HG02571 (cell line): ENCODE data around the gene LILRA1.
"Not testable (repeated sequence)": the region's sequence is repeated elsewhere in the genome, so short reads cannot be mapped to it uniquely, and the experiment has no call there.

ENCODE experiments used
- ATAC-seq: cut with Tn5 transposase; IDR thresholded peaks from one replicate; pipeline ENCODE4 v1.9.1; 2021; ENCODE audit warnings: mild to moderate bottlenecking, moderate library complexity; ENCODE audit not compliant: unreplicated experiment

Gene LILRA1

GRCh38 chr19:54624234-54624633, 30.8 kb downstream of the LILRA1 start:
- not testable (repeated sequence) for ATAC-seq

- ATAC-seq, result not testable (repeated sequence)
These were observed 31.7 kb downstream of the LILRA1 start for GRCh38 chr19:54624934-54625730.

GRCh38 chr19:54626757-54627156, 33.3 kb downstream of the LILRA1 start:
- ATAC-seq, result no peak

GRCh38 chr19:54627912-54628311, 34.5 kb downstream of the LILRA1 start:
- not testable (repeated sequence) for ATAC-seq

DNA sequence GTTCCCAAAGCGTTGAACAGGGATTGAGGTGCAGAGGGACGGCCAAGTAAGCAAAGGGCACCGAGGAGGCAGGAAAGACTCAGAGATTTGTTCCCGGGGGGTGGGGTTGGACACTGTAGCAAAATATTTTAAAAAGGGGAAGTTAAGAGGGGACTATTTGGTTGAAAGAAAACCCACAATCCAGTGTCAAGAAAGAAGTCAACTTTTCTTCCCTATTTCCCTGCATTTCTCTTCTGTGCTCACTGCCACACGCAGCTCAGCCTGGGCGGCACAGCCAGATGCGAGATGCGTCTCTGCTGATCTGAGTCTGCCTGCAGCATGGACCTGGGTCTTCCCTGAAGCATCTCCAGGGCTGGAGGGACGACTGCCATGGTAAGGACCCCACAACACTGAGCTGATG, 36.8 kb downstream of the LILRA1 start, which contains the start of gene LILRB1:
Gene LILRB1, plus strand, starts transcription at position 223 of the 400 bp plus-strand sequence. CDS start 590 bp downstream, outside the sequence.
- not testable (repeated sequence) for ATAC-seq

DNA sequence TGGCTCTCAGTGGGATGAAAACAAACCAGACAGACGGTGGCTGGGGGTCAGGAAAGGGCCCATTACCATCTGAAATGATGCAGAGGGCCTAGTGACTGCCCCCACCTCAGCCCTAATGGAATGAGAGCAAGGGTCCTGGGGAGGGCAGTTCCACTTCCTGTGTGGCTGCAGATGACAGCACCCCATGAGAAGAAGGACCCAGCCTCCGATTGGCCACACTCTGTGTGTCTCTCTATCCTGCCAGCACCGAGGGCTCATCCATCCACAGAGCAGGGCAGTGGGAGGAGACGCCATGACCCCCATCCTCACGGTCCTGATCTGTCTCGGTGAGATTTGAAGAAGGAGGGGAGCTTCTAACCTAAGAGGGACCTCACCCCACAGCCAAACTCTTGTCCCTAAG, 37.4 kb downstream of the LILRA1 start:
- ATAC-seq, result no peak

DNA sequence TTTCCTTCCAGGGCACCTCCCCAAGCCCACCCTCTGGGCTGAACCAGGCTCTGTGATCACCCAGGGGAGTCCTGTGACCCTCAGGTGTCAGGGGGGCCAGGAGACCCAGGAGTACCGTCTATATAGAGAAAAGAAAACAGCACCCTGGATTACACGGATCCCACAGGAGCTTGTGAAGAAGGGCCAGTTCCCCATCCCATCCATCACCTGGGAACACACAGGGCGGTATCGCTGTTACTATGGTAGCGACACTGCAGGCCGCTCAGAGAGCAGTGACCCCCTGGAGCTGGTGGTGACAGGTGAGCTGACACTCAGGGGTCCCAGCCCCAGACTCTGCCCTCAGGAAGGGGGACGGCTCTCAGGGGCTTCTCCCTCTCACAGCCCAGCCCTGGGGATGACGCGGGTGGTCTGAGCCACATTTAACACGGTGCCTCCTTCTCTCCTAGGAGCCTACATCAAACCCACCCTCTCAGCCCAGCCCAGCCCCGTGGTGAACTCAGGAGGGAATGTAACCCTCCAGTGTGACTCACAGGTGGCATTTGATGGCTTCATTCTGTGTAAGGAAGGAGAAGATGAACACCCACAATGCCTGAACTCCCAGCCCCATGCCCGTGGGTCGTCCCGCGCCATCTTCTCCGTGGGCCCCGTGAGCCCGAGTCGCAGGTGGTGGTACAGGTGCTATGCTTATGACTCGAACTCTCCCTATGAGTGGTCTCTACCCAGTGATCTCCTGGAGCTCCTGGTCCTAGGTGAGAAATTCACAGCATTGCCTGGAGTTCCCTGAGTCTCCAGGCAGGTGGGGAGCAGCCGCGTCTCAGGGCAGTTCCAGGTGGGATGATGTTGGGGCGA, 38.3 kb downstream of the LILRA1 start:
- ATAC-seq, result not testable (repeated sequence)

DNA sequence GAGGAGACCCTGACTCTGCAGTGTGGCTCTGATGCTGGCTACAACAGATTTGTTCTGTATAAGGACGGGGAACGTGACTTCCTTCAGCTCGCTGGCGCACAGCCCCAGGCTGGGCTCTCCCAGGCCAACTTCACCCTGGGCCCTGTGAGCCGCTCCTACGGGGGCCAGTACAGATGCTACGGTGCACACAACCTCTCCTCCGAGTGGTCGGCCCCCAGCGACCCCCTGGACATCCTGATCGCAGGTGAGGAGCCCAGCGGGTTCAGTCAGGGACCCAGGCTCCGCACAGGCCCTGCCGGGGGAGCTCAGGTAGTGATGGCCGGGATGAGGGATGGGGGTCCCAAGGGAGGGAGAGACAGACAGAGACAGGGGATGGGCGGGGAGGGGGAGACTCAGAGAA, 39.1 kb downstream of the LILRA1 start:
- not testable (repeated sequence) for ATAC-seq

DNA sequence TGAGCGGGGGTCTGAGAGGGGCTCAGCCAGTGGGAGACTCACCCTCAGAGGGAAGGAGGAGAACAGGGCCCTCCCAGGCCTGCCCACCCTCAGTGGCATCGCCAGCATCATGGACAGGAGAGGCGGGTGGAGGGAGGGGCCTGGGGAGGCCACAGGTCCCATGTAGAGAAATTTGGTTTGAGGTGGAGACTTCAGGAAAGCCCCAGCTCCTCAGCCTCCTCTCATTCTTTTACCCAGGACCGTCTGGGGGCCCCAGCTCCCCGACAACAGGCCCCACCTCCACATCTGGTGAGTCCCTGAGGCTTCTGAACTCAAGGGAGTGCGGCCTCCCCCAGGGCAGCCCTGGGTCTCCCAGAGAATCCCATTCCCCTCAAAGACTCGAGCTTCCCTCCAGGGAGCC, 40.0 kb downstream of the LILRA1 start:
- ATAC-seq, result no peak

- ATAC-seq, result not testable (repeated sequence)
These were observed 42.6 kb downstream of the LILRA1 start for GRCh38 chr19:54636081-54636480.

GRCh38 chr19:54638683-54639082, 45.3 kb downstream of the LILRA1 start:
- no peak for ATAC-seq

- not testable (repeated sequence) for ATAC-seq
These were observed 49.5 kb downstream of the LILRA1 start for GRCh38 chr19:54642953-54643352.

DNA sequence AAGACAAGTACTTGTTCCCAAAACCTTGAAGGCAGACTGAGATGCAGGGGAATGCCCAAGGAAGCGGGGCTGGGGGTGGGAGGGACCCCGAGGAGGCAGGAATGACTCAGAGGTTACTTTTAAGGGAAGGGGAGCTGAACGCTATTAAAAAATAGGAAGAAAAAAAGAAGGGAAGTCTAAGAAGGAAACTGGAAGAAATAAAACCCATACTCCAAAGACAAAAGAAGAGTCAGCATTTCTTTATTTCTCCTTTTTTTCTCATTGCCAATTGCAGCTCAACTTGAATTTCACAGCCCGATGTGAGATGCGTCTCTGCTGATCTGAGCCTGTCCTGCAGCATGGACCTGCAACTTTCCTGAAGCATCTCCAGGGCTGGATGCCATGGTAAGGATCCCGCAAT, 50.2 kb downstream of the LILRA1 start:
- ATAC-seq, result not testable (repeated sequence)

DNA sequence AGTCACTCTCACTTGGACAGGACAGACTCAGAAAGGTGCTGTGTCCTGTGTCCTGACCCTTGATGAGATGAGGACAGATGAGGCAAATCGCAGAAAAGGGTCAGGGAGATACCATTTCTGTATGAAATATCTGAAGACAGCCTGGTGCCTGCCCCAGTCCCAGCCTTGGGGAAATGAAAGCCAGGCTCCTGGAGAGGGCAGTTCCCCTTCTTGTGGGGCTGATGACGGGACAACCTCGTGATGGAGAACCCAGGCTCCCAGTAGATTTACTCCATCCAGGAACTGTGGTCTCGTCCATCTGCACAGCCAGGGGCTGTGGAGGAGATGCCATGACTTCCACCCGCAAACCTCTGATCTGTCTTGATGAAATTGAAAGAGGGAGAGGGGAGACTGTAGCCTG, 50.6 kb downstream of the LILRA1 start:
- no peak for ATAC-seq

DNA sequence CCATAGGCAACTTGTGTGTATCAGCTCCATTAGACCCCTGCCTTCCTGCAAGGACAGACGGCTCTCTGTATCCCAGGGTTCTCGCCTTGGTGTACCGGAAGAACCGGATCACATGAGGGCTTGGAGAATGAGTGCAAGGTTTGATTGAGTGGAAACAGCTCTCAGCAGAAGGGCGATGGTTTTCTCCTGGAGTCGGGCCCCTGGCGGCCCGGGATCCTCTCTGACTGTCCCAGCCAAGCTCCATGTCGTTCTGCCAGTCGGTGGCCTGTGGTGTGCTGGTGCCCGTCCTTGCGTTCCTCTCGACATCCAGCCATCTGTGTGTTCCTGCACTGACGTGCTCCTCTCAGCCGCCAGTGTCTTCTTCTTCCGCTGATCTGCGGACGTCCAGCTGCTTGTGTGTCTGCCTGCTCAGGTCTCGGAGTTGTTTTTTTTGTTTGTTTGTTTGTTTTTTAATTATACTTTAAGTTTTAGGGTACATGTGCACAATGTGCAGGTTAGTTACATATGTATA, 53.0 kb downstream of the LILRA1 start:
- no peak for ATAC-seq

GRCh38 chr19:54648129-54648528, 54.7 kb downstream of the LILRA1 start:
- ATAC-seq, result no peak

- ATAC-seq, result no peak
These were observed 56.8 kb downstream of the LILRA1 start for GRCh38 chr19:54650108-54650655.
